Caki2 (cell line): Measurements from ENCODE around the gene UXS1. TPM values are rescaled to one million over a fixed set of nuclear protein-coding genes. Genes with fewer than 3 reads are reported as not detected.

Source experiments
- DNase-seq: peaks from one replicate; pipeline ENCODE4 v3.0.0-alpha.2; 2015; ENCODE audit warnings: low read depth
- in situ Hi-C: cut with HindIII; loops from 2 replicates; pipeline ENCODE4 v1.10.0; 2016; ENCODE audit warnings: low sequenced_read_pairs, low pct_unique_long_range_greater_than_20kb, mixed read lengths
- total RNA-seq: library from RNA; depleted of rRNA; stranded (reverse); fragments of >200 nt; shearing (Covaris generic); gene quantifications from 2 replicates; pipeline ENCODE4 v1.2.3, GENCODE V29; 2014; ENCODE audit warnings: low replicate concordance

UXS1 gene
- total RNA-seq, 1 experiment from 2014 or later, result 197 TPM

DNA sequence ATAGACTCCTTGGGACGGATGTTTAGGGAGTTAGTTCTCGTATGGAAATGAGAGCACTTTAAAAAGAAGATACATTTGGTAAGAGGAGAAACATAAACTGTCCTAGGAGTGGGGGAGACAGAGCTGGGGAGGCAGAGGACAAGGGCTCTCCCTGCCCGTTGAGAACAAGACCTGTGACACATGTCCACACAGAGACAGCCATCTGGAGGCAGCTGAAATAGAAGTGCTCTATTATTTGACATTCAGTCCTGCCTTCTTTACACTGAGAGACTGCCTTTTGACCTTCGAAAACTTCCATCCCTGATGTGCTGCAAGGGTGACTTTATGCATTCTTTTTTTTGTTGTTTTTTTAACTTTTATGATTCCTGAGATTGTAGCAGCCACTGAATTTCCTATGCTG lies 150.1 kb downstream of the UXS1 start:
- in situ Hi-C loops, result no loop called here
- no peak for DNase-seq
